ENCODE data around the gene ST8SIA1.

- TF ChIP-seq, protein P1, sequence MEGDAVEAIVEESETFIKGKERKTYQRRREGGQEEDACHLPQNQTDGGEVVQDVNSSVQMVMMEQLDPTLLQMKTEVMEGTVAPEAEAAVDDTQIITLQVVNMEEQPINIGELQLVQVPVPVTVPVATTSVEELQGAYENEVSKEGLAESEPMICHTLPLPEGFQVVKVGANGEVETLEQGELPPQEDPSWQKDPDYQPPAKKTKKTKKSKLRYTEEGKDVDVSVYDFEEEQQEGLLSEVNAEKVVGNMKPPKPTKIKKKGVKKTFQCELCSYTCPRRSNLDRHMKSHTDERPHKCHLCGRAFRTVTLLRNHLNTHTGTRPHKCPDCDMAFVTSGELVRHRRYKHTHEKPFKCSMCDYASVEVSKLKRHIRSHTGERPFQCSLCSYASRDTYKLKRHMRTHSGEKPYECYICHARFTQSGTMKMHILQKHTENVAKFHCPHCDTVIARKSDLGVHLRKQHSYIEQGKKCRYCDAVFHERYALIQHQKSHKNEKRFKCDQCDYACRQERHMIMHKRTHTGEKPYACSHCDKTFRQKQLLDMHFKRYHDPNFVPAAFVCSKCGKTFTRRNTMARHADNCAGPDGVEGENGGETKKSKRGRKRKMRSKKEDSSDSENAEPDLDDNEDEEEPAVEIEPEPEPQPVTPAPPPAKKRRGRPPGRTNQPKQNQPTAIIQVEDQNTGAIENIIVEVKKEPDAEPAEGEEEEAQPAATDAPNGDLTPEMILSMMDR (IDR thresholded peaks at IDR 0.05), result no peak
- no peak for TF ChIP-seq POLR2A (IDR thresholded peaks at IDR 0.05)
- no peak for TF ChIP-seq EP300 (IDR thresholded peaks at IDR 0.05)
- no peak for TF ChIP-seq POLR2AphosphoS5 (IDR thresholded peaks at IDR 0.05)
Observed at GRCh38 chr12:22250762-22251161, 83.7 kb downstream of the ST8SIA1 start.

Measured in suprapubic skin (tissue), 4 donors.